HG02623 (cell line): ENCODE measurements around the gene KIF5C.

Source experiments
- ATAC-seq: cut with Tn5 transposase; IDR thresholded peaks from one replicate; pipeline ENCODE4 v1.9.1; 2021; ENCODE audit warnings: moderate library complexity; ENCODE audit not compliant: unreplicated experiment

Gene KIF5C

DNA sequence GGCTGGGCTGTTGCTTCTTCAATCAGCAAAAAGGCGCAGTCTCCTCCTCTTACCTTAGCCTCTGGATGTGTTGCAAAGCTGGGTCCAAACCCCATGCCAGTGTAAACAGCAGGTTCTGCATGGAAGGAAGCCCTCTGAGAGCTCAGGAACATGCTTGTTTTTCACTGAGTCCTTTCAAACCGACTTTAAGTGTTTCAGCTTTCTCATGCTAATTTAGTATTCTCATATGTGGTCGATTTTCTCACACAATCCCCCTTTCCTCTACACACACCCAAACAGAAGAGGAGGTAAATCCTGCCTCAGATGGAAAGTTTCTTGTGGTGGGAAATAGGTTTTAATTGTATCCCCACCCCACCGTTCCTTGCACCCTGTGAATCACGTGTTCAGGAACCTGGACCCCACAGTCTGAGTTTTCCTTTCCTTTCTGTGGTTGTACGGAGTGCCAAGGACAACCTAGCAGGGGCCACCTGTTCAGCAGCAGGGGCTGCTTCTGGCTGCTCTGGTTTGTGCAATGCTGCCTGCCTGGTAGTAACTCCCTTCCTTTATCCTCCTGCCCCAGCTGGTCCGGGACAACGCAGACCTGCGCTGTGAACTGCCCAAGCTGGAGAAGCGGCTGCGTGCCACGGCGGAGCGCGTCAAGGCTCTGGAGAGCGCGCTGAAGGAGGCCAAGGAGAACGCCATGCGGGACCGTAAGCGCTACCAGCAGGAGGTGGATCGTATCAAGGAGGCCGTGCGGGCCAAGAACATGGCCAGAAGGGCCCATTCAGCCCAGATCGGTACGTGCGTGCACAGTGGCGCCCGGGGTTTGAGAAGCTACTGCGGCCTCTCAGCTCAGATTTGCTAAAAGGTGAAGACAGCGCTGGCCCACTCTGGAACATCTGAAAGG is 134.8 kb downstream of the KIF5C start:
- no peak for ATAC-seq

DNA sequence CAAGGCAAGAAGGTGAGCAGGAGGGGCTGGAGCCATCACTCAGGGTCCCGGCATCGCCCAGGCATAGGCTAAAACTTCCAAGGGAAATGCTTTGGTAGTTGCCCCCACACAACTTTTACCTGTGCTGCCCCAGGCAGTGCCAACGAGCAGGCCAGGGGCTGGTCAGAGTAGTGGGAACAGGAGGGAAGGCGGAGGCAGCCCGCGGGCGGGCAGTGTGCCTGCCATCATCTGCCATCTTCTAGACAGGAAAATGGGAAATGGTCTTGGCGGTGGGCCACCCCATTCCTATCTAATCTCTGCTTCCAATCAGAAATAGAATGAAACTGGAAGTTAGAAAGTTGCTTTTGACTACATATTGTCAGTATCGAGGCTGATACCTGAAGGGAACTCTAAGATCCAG is 137.5 kb downstream of the KIF5C start:
- ATAC-seq: no peak

DNA sequence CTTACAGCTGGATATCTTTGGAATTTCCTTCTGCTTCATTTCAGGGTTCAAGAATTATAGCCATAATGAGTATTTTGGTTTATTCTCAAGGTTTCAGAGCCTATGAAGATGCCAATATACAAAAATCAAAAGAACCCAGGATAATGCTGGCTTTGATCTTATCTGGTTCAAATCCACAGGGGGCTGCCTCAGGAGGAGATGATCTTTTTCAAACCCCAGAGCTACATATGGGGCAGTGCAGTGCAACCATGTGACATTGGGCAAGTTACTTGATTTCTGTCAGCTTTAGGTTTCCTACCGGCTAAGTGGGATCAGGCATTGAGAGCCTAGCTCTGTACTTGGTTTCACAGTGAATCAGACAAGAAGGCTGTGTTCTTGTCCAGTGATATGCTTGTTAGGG is 140.5 kb downstream of the KIF5C start:
- ATAC-seq: no peak

DNA sequence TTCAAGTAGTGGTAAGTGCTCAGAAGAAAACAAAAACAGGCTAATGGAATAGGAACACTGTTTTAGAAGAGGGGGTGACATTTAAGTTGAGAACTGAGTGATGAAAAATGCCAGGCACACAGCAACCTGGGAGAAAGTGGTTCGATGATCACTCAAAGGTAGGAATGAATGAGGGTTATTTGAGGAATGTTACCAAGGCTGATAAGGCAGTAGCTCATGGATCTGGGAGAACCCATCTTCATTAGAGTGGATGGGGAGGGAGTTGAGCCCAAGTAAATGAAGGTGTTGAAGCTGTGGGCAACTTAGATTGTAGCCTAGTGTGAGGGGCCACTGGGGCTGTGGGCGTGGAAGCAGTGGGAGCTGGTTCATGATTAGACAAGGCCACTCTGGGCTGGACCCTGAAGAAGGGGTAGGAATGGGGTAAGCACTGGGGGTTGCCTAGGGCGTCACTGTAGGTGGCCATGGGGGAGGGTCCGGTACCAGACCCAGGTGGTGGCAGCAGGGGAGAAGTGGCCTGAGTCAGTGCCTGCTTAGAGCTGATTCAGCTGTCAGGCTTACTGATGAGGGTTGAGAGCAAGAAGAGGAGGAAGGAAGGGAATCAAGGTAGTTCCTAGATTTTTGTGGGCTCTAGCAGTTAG is 141.0 kb downstream of the KIF5C start:
- no peak for ATAC-seq

DNA sequence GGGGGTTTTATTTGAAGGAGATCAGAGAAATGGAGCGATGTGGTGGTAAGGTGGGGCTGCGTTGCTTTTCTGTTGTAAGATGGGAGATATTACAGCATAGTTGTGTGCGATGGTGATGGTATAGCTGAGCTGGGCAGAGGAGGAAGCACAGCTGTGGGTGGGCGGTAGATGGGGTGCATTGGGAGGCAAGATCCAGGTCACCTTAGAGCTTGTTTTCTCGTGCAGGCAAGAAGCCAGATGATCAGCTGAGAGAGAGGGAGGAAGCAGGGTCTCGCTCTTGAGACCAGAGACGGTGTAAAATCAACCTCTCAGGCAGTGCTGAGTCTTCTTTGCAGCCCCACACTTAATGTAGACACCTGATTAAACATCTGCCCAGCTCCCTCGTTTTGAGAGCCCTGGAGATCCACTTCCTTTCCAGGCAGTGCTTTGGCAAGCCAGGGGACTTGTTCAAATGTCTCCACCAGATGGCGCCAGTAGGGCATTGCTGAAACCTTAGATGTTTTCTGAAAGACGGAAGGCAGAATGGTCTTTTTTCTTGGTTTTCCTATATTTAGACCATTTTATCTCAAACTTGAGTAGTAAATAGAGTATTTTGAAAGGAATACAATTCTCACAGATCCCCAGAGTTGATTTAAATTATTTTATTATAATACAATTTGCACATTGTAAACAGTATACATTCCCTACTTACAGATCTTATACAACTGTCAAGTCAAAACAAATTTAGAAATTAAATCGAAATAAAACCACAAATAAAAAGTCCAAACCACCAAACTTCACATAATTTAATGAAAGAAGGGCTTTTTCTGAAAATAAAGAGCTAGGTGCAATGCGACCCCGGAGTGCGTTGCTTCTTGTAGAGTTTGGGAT is 142.3 kb downstream of the KIF5C start:
- ATAC-seq: no peak

DNA sequence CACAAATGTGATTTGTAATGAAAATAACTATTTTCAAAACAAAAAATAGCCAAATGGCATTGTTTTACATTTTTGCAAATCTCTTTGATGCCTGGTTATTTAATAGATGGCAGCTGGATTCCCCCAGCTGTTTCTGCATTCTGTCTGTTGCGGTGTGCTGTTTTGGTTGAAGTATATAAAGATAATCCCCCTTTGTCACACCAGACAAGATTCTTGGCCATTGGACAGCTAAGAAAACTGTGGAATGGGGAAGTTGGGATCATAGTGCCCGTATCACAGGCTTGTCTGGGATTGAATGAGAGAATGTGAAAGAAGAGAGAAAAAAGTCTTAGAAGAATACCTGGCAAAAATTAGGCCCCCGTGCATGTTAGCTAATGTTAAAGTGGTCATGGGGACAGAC is 144.0 kb downstream of the KIF5C start:
- no peak for ATAC-seq

DNA sequence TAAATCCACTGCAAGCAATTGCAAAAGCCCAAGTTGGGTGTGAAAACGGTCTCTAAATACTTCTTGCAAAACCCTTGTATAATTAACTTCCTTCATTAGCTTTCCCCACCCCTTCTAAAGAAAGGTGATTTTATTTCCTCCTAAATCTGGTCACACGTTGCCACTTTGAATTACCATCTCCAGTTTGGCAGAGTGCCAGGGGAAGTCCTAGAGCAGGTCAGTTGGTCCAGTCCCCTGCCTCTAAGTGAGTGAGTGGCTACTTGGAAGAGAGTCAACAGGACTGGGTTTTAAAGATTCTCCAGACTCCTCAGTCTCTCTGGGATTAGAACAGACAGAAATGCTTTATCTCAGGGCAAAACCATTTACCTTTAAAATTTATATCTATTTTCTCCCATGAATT is 144.7 kb downstream of the KIF5C start:
- no peak for ATAC-seq

DNA sequence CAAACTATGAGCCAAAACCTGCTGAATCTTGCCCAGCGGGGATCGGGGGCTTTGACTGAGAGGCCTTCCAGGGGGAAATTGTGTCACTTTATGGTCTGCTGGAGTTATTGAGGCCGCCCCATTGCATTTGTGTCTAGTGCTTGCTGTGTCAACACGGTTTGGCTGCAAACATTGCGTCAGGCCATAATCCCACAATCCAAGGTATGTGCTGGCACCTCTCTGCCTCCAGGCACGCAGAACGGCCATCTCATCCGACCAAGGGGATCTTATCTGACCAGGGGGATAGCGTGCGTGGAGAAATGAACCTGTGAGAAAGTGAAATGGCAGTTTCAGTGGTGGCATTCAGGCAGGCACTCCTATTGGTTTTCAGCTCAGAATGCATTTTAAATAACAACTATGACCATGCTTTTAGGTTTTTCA is 145.4 kb downstream of the KIF5C start:
- ATAC-seq: peak; percentile 33

DNA sequence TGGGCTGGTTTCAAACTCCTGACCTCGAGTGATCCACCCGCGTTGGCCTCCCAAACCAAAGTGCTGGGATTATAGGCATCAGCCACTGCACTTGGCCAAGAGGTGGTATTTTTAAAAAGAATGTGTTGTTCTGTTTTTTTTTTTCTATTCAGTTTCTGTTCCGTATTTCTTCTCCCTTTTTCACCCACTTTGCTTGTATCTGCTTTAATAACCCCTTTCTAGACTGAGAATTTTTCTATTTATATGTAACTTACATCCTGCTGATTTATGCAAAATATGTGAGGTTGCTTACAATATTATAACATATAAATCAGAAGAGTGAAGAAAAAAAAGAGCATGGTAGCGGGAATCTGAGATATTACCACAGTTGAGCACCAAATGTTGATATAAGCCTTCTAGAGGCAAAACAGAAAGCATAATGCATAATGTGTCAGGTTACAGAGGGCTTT is 146.3 kb downstream of the KIF5C start:
- ATAC-seq: peak; percentile 60

DNA sequence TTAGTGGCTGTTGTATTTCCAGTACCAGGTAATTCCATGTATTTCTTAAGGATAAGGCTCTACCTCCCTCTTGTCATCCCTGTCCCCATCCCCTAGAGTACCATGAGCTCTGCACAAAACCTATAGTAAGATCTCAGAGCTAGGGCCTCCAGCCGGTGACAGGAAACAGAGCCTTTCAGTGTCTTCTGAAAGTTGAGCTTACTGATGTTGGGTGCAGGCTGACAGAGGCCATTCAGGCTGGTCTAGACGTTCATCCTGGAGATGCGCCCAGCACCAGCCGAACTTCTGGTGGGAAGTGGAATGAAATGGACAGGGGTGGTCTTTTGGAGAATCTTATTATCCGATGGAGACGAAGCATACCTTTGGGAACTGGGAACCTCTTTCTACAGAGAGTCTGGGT is 146.7 kb downstream of the KIF5C start:
- ATAC-seq: peak; percentile 60

DNA sequence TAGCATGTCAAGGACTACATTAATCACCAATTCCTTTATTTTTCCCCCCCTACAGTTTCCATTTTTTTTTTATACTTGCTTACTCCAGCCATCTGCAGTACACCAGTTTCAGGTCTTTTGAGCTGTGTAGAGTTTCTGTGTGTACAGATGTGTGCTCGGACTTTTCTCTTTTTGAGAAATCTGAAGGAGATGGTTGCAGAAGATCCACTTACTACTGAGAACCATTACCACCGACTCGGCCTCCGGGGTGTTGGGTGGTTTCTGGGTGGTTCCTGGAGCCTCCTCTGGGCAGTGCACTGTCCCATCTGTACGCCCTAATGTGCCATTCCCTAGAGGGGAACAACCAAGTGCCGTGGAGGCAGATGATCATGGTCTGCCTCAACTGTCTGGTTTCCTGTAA is 148.1 kb downstream of the KIF5C start:
- ATAC-seq: no peak

DNA sequence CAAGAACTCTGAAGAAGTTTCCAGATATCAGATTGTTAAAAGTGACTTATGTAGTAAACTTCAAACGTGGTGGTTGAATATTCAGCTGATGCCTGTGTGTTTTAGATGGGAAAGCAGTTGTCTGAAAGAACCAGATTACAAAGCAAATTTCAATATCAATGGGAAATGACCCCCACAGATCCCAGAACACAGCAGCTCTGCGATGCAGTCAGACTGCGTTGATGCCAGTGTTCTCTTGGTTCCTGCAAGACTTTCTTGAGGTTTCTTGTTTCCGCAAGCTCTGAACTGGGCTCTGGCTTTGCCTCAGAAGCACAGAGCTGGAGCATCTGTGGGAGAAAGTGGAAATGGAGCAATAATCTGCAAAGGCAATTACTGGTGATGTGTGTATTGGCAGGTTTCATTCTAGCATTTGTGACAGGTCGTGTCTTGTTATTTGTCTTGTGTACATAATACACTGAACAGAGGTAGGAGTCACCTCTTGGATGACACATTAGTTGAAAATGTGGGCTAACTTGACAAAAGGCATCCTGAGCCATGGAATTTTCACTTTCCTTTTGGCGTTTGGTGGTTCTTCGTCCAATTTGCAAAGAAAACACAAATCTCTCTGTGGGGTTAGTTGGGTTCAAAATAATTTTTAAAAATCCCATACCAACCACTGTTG is 152.7 kb downstream of the KIF5C start:
- ATAC-seq: no peak

DNA sequence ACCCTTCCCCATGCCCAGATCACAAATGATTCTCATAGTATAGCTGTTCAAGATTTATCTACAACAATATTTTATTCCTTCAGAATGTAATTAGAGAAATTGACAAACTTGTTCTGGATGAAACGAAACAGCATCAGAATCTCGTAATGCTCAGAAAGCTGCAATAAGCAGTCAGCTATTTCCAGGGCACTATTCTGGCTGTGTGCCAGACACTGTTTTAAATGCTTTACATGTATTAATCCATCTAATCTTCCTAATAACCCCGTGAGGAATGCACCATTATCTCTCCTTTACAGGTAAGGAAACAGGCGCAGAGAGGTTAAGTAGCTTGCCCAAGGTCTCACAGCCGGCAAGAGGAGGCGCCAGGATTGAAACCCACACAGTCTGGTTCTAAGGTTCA is 153.3 kb downstream of the KIF5C start:
- no peak for ATAC-seq

DNA sequence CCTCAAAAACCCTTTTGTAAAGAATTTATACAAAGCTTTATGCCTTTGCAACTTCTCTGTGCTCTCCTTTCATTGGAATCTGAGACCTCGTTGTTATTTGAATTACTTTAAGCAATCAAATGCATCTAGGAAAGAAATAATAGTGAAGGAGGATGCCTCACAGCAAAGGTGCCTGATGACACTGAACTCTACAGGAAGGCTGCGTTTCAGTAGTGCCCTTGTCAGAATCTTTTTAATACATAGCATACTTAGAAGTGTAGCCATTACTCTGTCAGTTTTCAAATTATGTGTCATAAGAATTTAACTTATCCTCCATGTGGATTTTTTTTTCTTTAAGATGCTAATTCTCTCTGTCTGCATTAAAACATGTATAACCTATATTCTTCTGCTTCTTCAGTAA is 153.9 kb downstream of the KIF5C start:
- ATAC-seq: no peak

DNA sequence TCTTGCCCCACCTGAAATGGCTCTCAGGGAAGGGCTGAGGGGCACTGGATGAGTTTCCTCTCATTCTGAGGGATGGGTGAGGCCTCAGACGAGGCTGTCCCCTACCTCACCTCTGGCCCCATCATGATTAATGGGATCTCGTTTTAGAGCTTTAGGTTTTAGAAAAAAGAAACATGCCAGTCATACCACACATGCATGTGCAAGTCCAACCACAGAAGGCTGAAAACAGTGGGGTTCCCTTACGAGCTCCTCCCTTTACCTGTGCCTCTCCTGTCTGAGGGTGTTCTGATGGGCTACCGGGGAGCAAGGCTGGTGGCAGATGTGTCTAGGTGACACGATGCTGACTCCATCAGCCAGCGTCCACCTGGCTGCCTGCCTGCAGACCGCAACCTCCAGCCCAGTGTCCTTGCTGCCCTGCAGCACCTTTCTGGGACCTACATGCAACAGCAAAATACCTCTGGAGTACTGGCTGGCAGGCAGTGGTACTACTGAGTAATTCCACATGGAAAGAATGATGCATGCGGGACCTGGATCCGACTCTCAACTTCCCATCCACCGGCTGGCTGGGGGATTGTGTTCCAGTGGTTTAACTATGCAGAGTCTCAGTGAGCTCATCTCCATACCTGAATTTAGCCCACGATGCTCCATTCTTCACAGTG is 154.4 kb downstream of the KIF5C start:
- no peak for ATAC-seq

DNA sequence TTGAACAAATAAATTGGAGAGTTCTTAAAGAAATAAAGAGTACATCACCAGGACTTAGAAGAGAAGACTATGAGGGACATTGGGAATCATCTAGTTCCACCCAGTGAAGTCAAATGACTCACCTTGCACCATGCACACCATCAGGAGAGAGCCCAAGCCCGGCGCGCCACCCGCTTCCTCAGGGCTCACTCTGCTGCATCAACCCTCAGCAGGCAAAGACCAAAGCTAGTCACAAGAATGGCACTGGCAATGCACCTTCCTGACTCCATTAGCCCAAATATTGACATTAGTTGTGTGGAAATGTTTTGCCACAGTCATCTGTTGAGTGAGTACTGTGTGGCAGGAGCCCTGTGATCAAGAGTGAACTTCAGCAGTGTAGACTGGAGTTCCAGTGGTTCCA is 156.4 kb downstream of the KIF5C start:
- no peak for ATAC-seq

DNA sequence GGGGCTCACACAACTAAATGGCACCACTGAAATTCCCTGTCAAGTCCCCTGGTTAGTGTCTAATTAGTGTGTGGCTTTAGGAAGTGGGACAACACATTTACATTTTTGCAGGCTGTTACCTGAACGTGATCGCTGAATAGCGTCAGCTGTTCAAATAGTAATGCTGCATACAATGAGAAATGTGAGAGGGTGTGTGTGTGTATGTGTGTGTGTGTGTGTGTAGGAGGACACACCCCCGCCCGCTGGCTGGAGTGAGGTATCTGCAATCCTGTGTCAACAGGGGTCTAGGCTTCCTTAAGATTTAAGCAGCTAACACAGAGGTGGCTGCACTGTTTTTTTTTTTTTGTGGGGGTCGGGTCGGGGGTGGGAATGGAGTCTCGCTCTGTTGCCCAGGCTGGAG is 158.7 kb downstream of the KIF5C start:
- no peak for ATAC-seq

DNA sequence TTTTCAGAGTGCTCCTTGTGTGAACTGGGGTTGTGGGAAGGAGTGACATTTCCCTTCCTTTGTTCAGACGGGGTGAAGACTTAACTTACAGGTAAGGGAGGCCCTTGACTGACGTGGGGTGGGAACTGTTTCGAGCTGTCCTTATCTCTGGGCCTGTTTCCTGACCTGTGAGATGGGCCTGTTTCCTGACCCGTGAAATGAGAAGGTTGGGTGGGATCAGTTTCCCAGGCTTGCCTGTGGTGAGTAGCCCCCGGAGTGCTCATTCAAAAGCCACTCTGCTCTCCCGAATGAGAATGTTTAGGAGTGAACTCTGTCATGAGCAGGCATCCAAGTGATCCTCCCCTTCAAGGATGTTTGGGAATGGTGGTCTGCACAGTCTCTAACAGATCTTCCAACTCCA is 159.4 kb downstream of the KIF5C start:
- ATAC-seq: no peak

DNA sequence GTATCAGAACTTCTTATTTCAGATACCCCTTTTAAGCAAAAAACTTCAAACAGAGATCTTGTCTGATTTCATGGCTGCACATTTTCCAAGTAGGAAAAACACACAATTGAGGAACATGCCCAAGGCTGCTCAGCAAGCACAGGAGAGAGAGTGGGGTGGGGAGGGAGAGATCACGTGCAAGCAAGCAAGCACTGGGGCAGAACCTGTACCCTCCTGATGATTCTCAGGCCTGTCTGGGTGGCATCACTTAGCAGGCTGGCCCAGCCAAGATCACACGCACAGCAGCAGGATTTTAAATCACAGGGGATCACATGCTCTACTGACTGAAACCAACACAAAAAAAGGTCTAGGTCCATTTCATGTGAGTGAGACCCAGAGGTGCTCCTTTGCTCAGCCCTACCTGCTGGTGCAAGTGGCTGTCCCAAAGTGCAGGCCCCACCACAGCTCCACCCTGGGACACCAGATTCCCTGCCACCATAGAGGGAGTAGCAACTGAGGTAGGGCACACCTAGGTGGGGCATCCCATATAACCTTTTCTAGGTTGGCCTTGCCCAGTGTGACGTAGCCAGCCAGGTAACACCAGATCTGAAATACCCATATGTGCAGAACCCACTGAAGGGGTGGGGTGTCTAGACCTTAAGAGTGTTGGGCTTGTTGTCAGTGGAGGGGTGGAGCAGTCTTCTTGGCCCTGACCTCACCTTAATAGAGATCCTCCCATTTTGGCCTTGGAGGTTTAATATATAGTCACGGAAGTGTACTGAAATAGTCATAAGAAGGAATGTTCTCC is 161.7 kb downstream of the KIF5C start:
- no peak for ATAC-seq

DNA sequence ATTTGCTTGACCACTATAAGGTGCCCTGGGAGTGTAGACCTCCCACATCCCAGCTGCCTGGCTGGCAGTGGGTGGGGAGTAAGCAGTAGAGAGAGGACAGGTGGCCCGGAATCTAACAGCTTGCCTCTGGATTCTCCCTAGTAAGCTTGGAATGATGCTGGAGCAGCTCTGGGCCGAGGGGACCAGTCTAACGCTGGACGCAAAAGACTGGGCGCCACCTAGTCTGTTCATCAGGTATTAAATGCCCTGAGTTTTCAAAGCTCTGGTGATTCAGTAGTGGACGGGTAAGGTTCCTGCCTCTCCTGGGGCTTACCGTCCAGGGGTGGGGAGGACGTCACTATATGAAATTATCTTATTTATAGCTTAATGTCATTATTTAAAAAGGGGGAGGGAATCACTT is 162.8 kb downstream of the KIF5C start:
- ATAC-seq: no peak
